22Rv1 (cell line): Measurements from ENCODE around the gene LCN12.

ENCODE experiments used
- ZFX ChIP-seq: fragments of 450-650 bp; IDR thresholded peaks from 2 replicates; pipeline ENCODE4 v1.6.1; 2017; ENCODE audit warnings: antibody characterized with exemption, borderline replicate concordance
- TF ChIP-seq, protein P1 (sequence below): fragments of 450-650 bp; IDR thresholded peaks from 2 replicates; pipeline ENCODE4 v1.5.1; 2017; ENCODE audit warnings: mild to moderate bottlenecking

GRCh38 chr9:136947028-136947891, 4.8 kb upstream of the LCN12 start:
- TF ChIP-seq, protein P1, sequence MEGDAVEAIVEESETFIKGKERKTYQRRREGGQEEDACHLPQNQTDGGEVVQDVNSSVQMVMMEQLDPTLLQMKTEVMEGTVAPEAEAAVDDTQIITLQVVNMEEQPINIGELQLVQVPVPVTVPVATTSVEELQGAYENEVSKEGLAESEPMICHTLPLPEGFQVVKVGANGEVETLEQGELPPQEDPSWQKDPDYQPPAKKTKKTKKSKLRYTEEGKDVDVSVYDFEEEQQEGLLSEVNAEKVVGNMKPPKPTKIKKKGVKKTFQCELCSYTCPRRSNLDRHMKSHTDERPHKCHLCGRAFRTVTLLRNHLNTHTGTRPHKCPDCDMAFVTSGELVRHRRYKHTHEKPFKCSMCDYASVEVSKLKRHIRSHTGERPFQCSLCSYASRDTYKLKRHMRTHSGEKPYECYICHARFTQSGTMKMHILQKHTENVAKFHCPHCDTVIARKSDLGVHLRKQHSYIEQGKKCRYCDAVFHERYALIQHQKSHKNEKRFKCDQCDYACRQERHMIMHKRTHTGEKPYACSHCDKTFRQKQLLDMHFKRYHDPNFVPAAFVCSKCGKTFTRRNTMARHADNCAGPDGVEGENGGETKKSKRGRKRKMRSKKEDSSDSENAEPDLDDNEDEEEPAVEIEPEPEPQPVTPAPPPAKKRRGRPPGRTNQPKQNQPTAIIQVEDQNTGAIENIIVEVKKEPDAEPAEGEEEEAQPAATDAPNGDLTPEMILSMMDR, result no peak
- TF ChIP-seq ZFX, result no peak
